ENCODE results near the gene GXYLT2.

Gene GXYLT2

GRCh38 chr3:72888546-72889309, 882 bp downstream of the GXYLT2 start:
- H3K4me3 ChIP-seq (ENCODE audit: low read length): peak overlapping the region; percentile 66
- no peak for DNase-seq (ENCODE audit: low read depth)
- TF ChIP-seq CTCF (conservative IDR thresholded peaks at IDR 0.05; ENCODE audit: low read length): no peak

GRCh38 chr3:72889310-72890165, 1.7 kb downstream of the GXYLT2 start:
- peak overlapping the region; percentile 66 for H3K4me3 ChIP-seq (ENCODE audit: low read length)
- no peak for DNase-seq (ENCODE audit: low read depth)
- TF ChIP-seq CTCF (conservative IDR thresholded peaks at IDR 0.05; ENCODE audit: low read length): no peak

GRCh38 chr3:72890166-72890925, 2.5 kb downstream of the GXYLT2 start:
- DNase-seq (ENCODE audit: low read depth): no peak
- TF ChIP-seq CTCF (conservative IDR thresholded peaks at IDR 0.05; ENCODE audit: low read length): no peak
- H3K4me3 ChIP-seq (ENCODE audit: low read length): peak overlapping the region; percentile 19; the same call in 1 of the 2 replicates

- peak; percentile 100 for DNase-seq (ENCODE audit: low read depth)
- peak; percentile 42 for TF ChIP-seq CTCF (conservative IDR thresholded peaks at IDR 0.05; ENCODE audit: low read length)
- H3K4me3 ChIP-seq (ENCODE audit: low read length): peak overlapping the region; percentile 2; the same call in 1 of the 2 replicates
Observed at GRCh38 chr3:72891053-72891855, 3.4 kb downstream of the GXYLT2 start.

- no peak overlapping the region for H3K4me3 ChIP-seq (ENCODE audit: low read length)
- no peak for TF ChIP-seq CTCF (conservative IDR thresholded peaks at IDR 0.05; ENCODE audit: low read length)
- DNase-seq (ENCODE audit: low read depth): peak; percentile 95
Observed at GRCh38 chr3:72892081-72892775, 4.4 kb downstream of the GXYLT2 start.

GRCh38 chr3:72892870-72893269, 5.0 kb downstream of the GXYLT2 start:
- no peak for DNase-seq (ENCODE audit: low read depth)
- H3K4me3 ChIP-seq (ENCODE audit: low read length): no peak overlapping the region
- peak; percentile 26; the same call in 1 of the 2 replicates for TF ChIP-seq CTCF (conservative IDR thresholded peaks at IDR 0.05; ENCODE audit: low read length)

Data from AG10803 (cell line).